Measurements from ENCODE around the gene CAPZB.
A peak's percentile ranks its signal among the peaks of the same experiment; 100 is the strongest.

CAPZB gene

GRCh38 chr1:19448491-19449439 is 36.6 kb downstream of the CAPZB start:
- peak; percentile 32 for DNase-seq (ENCODE audit: low spot score)

- DNase-seq (ENCODE audit: low spot score): no peak
Measured at GRCh38 chr1:19447550-19447949, 37.8 kb downstream of the CAPZB start.

DNA sequence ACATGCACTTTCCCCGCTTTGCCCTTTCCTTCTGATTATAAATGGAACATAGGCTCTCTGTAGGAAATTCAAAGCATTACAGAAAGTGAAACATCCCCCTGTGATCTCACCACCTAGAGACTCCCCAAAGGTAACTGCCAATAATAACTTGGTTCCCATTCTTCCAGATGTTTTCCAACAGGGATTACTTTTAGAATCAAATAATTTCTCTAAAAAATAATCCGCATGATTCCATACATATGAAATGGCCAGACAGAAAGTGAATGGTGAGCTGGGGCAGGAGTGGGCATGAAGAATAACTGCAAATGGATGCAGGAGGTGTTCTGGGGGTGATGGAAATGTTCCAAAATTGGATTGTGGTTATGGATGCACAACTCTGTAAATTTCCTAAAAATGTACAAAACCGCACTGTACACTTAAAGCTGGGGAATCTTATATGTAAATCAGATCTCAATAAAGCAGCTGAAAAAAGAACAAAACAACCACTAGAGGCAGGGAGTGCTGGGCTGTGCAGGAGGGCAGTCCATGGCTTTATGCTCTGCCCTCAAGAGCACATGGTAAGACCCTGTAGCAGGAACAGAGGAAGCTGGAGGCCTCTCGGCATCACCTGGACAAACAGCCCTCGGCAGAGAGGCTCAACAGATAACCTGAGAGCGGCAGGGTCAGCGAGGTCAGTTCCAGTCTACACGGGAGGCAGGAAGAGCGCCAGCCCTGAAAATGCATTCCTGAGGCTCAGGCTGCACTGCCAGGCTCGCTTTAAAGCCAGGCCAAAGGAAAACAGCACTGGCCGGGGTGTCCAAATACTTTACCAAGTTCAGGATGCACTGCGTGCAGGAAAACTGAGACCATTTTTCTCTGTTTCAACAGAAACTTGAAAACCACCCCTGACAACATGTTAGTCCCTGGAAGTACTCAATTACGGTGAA is 39.7 kb downstream of the CAPZB start:
- no peak for DNase-seq (ENCODE audit: low spot score)

DNA sequence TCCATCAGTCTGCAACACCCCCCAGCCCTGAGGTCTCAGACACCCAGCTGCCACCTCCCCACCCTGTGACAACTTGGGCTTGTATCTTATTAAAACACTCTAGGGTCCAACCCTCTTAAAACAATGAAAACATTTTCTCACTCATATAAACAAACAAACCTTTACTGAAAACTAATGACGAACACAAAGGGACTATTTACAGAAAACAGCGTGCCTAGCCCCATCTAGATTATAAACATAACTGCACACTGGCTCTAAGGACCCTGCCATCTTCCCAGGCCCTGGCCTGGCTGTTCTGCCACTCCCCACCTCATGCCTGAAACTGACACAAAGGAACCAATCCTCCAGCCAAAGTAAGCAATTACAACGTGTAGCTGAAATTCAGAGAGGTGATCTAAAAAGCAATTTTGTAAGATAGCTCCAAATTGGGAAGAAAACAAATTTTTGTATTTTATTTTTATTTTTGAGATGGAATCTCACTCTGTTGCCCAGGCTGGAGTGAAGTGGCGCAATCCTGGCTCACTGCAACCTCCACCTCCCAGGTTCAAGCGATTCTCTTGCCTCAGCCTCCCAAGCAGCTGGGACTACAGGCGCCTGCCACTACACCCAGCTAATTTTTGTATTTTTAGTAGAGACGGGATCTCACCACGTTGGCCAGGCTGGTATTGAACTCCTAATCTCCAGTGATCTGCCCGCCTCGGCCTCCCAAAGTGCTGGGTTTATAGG is 40.9 kb downstream of the CAPZB start:
- no peak for DNase-seq (ENCODE audit: low spot score)

DNA sequence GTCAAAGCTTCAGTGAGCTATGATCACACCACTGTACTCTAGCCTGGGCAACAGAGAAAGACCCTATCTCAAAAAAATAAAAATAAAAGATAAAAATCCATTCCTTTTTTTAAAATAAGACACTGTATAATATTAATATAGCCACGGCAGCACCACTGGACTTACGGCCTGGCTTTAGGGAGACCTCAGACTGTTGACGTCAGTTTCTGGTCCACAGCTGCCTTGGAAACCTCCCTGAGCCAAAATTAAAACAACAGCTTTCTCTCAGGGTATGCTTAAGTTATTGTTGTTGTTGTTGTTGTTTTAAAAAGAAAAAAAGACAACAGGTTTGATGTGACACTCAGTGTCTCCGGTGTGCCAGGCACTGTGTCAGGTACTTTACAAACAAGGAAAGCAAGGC is 42.0 kb downstream of the CAPZB start:
- no peak for DNase-seq (ENCODE audit: low spot score)

DNA sequence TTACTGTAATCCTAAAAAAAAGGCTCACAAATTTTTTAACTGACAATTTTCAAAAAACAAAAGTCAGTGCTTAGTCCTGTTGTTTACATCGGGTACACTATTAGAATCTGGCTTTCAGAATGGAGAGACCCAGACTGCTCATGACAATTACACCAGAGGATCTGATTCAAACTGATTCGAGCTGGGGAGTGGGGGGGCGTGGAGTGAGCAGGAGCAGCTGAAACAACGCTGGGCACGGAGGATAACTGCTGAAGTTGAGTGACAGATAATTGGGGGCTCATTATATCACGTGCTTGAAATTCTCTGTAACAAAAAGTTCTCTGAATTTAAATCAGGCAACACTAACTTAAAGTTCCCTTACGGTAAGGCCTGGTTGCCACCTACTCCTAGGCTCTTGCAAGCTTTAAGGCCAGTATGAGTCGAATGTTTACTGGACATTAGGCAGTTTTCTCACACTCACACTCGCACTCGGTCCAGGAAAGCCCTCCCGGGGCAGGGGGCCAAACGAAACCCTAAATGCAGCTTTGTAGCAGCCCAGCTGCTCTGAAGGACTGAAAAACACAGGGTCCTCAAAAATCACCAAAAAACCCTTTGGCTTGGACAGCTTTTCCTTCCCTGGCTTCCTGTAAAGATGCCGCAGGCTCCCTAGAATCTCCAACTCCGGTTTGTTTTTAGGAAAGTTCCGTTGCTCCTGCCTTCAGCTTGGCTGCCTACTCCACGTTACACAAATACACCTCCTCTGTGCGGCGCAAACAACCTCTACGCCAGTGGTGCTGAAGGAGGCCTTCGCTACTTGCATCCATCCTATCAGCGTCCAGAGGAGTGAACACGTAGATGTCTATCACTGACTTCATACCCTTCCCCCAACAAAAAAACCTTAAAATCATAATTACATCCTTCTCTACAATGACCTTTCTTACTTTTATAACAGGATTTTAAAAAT is 42.9 kb downstream of the CAPZB start:
- no peak for DNase-seq (ENCODE audit: low spot score)

- no peak for DNase-seq (ENCODE audit: low spot score)
Measured at GRCh38 chr1:19441048-19441780, 44.1 kb downstream of the CAPZB start.

GRCh38 chr1:19439464-19440171 is 45.7 kb downstream of the CAPZB start:
- peak; percentile 44 for DNase-seq (ENCODE audit: low spot score)

DNA sequence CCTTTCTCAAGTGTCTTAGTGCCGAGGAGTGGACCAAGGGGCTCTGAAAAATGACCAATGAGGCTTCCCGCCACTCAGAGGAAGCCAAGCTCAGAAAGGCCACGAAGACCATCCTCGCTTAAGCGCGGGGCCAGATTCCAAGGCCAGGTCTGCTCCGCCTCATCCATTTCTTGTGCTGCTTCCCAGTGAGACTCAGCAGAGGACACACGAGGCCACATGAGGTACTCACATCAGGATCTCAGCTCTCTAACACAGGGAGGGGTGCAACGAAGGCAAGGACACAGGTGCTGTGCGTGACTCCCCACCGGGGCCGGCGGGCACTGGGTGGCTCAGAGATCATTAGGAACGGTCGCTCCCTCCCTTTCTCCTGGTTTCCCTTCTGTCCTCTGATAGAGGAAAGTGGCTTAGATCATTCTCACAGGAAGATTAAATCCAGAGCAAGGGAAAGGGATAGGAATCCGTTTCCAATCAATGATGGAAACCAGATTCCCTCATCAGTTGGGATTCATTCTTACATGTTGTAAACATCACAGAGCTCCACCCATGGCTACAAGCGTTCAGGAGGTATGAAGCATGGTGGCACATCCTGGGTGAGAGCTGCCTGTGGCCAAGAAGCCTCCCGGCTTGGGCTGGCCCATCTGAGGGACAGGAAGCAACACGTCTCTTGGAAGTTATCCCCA is 46.7 kb downstream of the CAPZB start:
- no peak for DNase-seq (ENCODE audit: low spot score)

DNA sequence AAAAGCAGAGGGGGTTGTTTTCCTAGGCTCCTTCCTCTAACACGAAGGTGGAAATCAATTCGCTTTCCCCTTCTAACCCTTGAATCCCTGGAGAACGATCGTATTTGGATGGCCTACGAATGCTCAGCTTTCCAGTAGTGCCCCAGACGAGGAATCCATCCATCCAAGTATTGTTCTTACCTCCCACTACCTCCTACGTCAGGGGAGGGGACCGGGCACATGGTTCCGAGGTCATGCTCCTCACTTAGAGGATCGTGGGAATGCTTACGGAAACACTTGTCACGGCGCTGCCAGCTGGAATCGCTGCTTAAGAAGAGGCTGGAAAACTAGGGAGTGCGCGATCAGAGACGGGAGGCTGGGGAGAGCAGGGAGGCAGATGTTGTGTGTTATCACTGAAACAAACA is 47.4 kb downstream of the CAPZB start:
- no peak for DNase-seq (ENCODE audit: low spot score)

DNA sequence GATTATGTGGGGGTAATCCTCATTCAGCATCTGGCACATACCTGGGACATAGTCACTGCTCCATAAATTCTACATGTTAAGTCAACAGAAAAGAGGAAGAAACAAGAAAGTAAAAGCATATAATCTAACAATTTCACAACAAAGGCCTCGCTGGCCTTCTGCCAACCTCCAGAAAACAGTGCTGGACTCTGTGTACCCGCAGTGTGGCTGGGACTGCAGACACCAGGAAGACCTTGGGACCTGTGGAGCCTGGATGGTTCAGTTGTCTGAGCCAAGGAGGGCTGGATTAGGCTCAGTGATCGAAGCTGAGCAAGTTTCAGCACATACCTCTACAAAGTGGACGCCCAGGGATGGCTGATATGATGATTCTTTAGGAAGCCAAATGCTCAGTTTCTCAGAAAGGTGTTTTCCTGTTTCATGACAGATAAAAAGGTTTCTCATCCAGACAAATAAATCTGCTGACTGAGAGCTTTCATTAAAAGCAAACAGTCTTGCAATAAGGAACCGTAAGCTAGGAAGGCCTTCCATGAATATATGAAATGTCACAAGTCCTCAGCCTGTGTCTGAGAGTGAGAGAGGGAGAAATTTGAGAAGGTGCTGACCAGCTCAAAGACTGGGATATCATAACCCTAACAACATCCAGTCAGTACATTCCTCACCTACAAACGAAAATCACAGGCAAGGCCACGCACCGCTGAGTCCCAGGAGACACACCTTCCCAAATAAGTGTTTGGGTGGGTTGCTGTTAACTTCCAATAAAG is 48.4 kb downstream of the CAPZB start:
- no peak for DNase-seq (ENCODE audit: low spot score)

GRCh38 chr1:19435851-19436455 is 49.4 kb downstream of the CAPZB start:
- no peak for DNase-seq (ENCODE audit: low spot score)

DNA sequence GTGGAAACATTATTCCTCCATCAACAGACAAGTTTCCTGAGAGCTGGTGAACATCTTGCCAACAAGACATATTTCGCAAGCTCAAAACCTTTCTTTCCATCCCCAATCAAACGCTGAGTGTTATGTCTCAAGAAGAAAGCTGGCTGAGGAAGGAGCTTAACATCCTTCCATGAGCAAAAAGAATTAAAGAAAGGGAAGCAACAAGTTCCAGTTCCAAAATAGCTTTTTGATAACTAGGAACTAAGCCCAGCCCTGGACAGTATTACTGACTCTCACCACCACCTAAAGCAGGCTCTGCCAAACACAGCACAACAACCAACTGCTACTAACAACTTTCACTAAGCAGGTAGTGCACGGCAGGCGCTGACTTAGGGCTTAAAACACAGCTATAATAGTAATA is 50.2 kb downstream of the CAPZB start:
- DNase-seq (ENCODE audit: low spot score): no peak

- no peak for DNase-seq (ENCODE audit: low spot score)
Measured at GRCh38 chr1:19433719-19433998, 51.7 kb downstream of the CAPZB start.

DNA sequence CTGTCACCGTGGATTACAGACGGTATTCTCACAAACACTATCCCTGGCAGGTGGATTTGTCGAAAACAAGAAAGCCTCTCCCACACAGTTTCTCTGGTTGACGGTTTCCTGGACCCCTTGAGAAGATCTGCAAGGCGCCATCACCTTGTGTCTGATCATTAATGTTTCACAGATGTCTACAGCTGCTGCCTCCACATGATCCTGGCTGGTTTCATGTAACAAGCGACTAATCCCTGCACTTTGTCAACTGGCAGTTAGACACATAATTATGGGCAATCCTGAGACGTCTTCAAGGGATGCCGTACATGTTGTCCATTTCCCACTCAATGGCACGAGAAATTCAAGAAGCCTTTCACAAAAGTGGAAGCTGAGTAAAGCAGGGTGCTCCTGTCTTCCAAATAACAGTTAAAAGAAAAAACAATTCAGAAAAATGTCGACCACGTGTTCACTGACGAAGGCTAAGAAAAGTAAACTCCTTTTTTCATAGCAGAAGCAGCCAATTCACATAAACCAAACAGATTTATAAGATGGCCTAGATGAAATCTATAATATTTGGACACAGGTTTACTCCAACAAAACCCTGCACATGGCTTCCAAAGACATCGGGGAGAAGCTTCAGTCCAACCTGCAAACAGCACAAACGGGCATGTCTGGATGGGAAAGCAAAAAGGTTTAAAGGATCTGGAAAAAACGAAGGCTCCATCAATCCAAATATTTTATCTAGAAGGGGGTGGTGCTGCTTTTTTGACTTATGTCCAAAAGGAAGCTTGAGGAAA is 52.2 kb downstream of the CAPZB start:
- no peak for DNase-seq (ENCODE audit: low spot score)

DNA sequence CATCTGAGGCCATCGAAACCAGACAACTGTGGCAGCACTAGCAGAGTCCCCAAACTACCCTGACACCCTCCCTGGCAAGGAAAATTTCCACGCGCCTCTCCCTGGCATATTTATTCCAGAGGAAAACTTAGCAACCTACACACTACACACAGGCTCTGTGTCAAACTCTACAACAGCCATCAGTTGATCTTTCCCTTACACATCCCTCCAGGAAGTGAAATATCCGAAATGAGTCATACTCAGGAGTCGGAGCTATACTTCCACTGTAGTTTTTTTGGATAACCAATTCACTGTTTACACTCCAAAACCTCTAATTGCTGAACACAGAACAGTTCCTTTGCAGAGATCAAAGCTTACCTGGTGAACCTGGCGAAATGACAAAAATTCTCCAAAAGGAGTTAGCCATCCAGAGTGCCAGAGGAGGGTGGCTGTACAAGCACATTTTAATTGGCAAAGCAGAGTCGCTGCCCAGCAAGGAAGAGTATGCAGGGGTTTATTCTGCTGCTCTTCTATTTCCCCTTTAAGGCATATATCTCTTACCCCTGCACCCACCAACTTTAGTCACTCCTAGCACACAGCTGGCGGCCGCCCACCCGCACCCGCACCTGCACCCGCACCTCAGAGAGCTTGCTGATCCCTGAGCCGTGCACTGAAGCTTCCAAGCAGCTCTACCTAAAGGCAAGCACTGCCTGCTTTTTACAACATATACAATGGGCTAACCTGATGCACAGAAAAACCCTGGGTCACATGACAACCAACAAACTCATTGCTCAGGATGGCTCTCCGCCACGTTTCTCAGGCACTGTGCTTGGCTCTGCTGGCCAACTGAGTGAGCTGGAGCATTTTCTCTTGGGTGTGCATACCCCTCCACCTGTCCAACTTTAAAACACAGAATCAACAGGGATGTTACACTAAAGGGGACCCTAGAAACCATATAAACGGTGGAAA is 54.9 kb downstream of the CAPZB start:
- DNase-seq (ENCODE audit: low spot score): no peak

All from CD4-positive, alpha-beta T cell treated with Interleukin-15 for 4 hours (primary cell).